H4 (cell line): ENCODE results near the gene MGST3. TPM values are rescaled to one million over a fixed set of nuclear protein-coding genes. Genes with fewer than 3 reads are reported as not detected.
A peak's percentile ranks its signal among the peaks of the same experiment; 100 is the strongest.
"Not testable (repeated sequence)": the region's sequence is repeated elsewhere in the genome, so short reads cannot be mapped to it uniquely, and the experiment has no call there.

Source experiments
- DNase-seq: peaks from one replicate; pipeline ENCODE4 v3.0.0-alpha.2; 2015; ENCODE audit warnings: low spot score
- total RNA-seq: library from RNA; depleted of rRNA; stranded (reverse); fragments of >200 nt; shearing (Covaris generic); gene quantifications from 2 replicates; pipeline ENCODE4 v1.2.3, GENCODE V29; 2014; rRNA removed

The MGST3 gene
- total RNA-seq, 1 experiment from 2014 or later = 128 TPM

GRCh38 chr1:165697881-165698760 lies 67.1 kb downstream of the MGST3 start, which contains the start of gene ALDH9A1:
ALDH9A1 (minus strand) TSS chr1:165698562; CDS start chr1:165698558, 4 bp downstream.
- peak; percentile 51 for DNase-seq

DNA sequence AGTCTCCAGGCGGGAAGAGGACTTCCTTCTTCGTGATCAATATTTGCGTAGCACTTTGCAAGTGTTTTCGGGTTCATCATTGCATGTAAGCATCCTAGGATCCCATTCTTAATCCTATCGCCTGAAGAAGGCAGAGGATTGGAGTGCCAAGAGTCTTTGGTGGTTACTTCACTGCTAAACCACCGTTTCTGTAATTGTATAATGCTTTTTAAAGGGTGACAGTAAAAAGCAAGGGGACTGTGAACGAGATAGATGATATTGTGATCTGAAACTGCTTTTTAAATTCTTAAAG lies 67.7 kb downstream of the MGST3 start:
- DNase-seq = no peak

DNA sequence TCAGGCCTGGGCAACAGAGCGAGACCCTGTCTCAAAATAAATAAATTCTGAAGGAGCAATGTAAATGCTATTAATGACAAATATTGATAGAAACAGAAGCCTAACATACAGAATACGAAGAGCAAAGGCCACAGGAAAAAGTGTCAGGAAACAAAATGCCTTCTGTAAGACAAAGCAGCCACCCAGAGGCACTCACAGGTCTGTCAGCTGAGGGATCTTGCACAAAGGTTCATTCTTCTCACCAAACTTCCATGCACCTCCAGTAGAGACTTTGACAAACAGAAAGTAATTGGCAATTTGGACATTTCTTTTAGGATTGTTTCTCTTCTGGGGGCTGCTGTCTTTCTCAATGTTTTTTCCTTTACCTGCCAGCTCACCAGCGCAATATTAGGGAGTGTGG lies 68.5 kb downstream of the MGST3 start:
- no peak for DNase-seq

- not testable (repeated sequence) for DNase-seq
Observed at GRCh38 chr1:165701922-165702321, 70.9 kb downstream of the MGST3 start.

DNA sequence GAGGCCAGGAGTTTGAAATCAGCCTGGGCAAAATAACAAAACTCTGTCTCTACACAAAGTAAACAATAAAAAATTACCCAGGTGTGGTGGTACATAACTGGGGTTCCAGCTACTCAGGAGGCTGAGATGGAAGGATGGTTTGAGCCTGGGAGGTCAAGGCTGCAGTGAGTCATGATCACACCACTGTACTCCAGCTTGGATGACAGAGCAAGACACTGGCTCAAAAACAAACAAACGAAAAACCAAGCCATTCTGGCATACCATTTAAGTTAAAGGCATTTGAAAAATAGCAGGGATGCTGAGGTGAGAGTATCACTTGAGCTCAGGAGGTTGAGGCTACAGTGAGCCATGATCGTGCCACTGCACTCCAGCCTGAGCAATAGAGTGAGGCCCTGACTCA lies 72.6 kb downstream of the MGST3 start:
- DNase-seq = no peak

Other genes with a start within 250 kb of the MGST3 start
- gene RXRG, start 186.1 kb upstream of the MGST3 start, total RNA-seq = not detected in 2 replicates
- gene LRRC52, start 87.2 kb upstream of the MGST3 start, total RNA-seq = not detected in 2 replicates
- 26.8 and 34.8 TPM in 2 replicates for gene ALDH9A1, start 67.3 kb downstream of the MGST3 start, total RNA-seq
- gene TMCO1, start 137.6 kb downstream of the MGST3 start, total RNA-seq = 139 and 158 TPM in 2 replicates
- gene UCK2, start 196.4 kb downstream of the MGST3 start, total RNA-seq = 71.4 and 78.9 TPM in 2 replicates